HFFc6 (cell line): ENCODE measurements around the gene FZD10. TPM values are rescaled to one million over a fixed set of nuclear protein-coding genes. Genes with fewer than 3 reads are reported as not detected.

Source experiments
- DNase-seq: peaks from one replicate; pipeline ENCODE4 v3.0.0-alpha.2; 2018
- H3K27ac Mint-ChIP-seq: 2 replicates; pipeline ENCODE4 v1.8.0; 2020; ENCODE audit warnings: mild to moderate bottlenecking, mixed read lengths
- H3K27me3 Mint-ChIP-seq: 2 replicates; pipeline ENCODE4 v1.8.0; 2021; ENCODE audit warnings: mild to moderate bottlenecking, moderate library complexity, mixed read lengths; ENCODE audit not compliant: insufficient read depth
- H3K36me3 Mint-ChIP-seq: 2 replicates; pipeline ENCODE4 v1.8.0; 2021; ENCODE audit warnings: low read depth, mixed read lengths
- H3K4me1 Mint-ChIP-seq: 2 replicates; pipeline ENCODE4 v1.8.0; 2020; ENCODE audit warnings: low read depth, mixed read lengths
- H3K4me3 Mint-ChIP-seq: 2 replicates; pipeline ENCODE4 v1.8.0; 2020; ENCODE audit warnings: mild to moderate bottlenecking, moderate library complexity, mixed read lengths
- H3K9me3 Mint-ChIP-seq: 2 replicates; pipeline ENCODE4 v1.8.0; 2020; ENCODE audit warnings: mild to moderate bottlenecking, mixed read lengths
- CTCF ChIP-seq: fragments of 200-600 bp; sonication (generic); IDR thresholded peaks from 2 replicates; pipeline ENCODE4 v1.5.0; 2021; ENCODE audit warnings: antibody characterized with exemption, mild to moderate bottlenecking
- total RNA-seq, 6 experiments: library from RNA; stranded (reverse); fragmentation: NEBNext Ultra II Directional; extraction: Animal tissue kit (Norgen Biotek cat#: 25700); gene quantifications; 2 replicates in 1 of 6; 3 replicates in 5 of 6; pipeline ENCODE4 v1.2.3, GENCODE V29; 2021

Gene FZD10
- total RNA-seq, 6 experiments from 2014 or later, result not detected

GRCh38 chr12:130195776-130196175 is 33.5 kb downstream of the FZD10 start:
- Mint-ChIP-seq H3K4me3 (no peak overlapping the region), H3K27me3 (no peaks in the 10 kb centered on the region; the same call in 1 of the 2 replicates), H3K9me3 (peaks cover 22% of the 10 kb centered on the region), H3K4me1 (no peaks in the 10 kb centered on the region), H3K36me3 (no peaks in the 10 kb centered on the region), H3K27ac (no peak overlapping the region)
- TF ChIP-seq CTCF, result no peak
- DNase-seq, result no peak

GRCh38 chr12:130196827-130197226 is 34.6 kb downstream of the FZD10 start:
- no peak for DNase-seq
- Mint-ChIP-seq H3K4me1 (no peaks in the 10 kb centered on the region), H3K9me3 (peaks cover 30% of the 10 kb centered on the region), H3K36me3 (no peaks in the 10 kb centered on the region), H3K4me3 (no peak overlapping the region), H3K27me3 (no peaks in the 10 kb centered on the region; the same call in 1 of the 2 replicates), H3K27ac (no peak overlapping the region)
- no peak for TF ChIP-seq CTCF

GRCh38 chr12:130198026-130198662 is 35.9 kb downstream of the FZD10 start:
- no peaks in the 10 kb centered on the region; the same call in 1 of the 2 replicates for H3K27me3 Mint-ChIP-seq
- H3K27ac Mint-ChIP-seq, result no peak overlapping the region
- DNase-seq, result no peak
- H3K36me3 Mint-ChIP-seq, result no peaks in the 10 kb centered on the region
- H3K9me3 Mint-ChIP-seq, result peaks cover 39% of the 10 kb centered on the region
- no peak for TF ChIP-seq CTCF
- H3K4me1 Mint-ChIP-seq, result no peaks in the 10 kb centered on the region
- H3K4me3 Mint-ChIP-seq, result no peak overlapping the region

- Mint-ChIP-seq H3K4me1 (no peaks in the 10 kb centered on the region), H3K27me3 (no peaks in the 10 kb centered on the region; the same call in 1 of the 2 replicates), H3K4me3 (no peak overlapping the region), H3K36me3 (no peaks in the 10 kb centered on the region), H3K27ac (no peak overlapping the region), H3K9me3 (peaks cover 44% of the 10 kb centered on the region)
- TF ChIP-seq CTCF, result no peak
- no peak for DNase-seq
These were observed 36.4 kb downstream of the FZD10 start for GRCh38 chr12:130198663-130199060.

- Mint-ChIP-seq H3K9me3 (peaks cover 44% of the 10 kb centered on the region), H3K27ac (no peak overlapping the region), H3K4me1 (no peaks in the 10 kb centered on the region), H3K4me3 (no peak overlapping the region), H3K36me3 (no peaks in the 10 kb centered on the region), H3K27me3 (no peaks in the 10 kb centered on the region; the same call in 1 of the 2 replicates)
- no peak for DNase-seq
- no peak for TF ChIP-seq CTCF
These were observed 37.5 kb downstream of the FZD10 start for GRCh38 chr12:130199581-130200390.
